Stimulated activated CD8-positive, alpha-beta memory T cell treated with anti-CD3 and anti-CD28 coated beads, Interleukin-4, amount 100 ng/mL, for 48 hours (primary cell): ENCODE measurements around the gene GBE1.
"Not testable (repeated sequence)": the region's sequence is repeated elsewhere in the genome, so short reads cannot be mapped to it uniquely, and the experiment has no call there.

ENCODE experiments used
- DNase-seq: peaks from one replicate; pipeline ENCODE4 v3.0.0-alpha.2; 2020

GBE1 gene

DNA sequence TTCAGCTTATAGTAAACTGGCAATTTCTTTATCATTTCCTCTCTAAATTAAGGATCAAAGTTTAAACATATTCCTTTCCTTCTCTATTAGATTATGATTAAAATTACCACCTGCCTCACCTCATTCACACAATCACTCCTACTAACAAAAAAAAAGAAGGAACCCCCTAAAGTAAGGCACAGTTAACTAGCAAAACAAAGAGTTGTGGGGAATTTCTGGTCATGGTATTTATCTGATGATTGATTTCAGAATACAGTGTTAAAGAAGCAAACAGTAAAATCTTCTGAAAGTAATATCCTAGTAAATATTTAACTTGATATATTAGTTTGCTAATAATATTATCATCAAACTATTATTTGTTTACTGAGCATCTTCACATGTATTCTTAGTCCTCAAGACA, 8.8 kb downstream of the GBE1 start:
- no peak for DNase-seq

DNA sequence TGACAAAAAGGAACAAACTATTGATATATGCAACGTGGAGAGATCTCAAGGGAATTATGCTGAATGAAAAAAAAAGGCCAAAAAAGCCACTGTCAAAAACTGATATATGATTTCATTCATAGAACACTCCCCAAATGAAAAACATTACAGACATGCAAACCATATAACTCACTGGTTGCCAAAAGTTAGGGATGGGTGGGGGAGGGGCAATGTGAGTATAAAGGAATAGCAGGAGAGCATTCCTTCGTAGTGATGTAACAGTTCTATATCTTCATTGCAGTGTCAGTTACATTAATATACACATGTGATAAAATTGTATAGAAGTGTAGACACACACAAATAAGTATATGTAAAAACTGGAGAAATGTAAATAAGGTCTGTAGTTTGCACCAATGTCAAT, 12.2 kb downstream of the GBE1 start:
- no peak for DNase-seq

DNA sequence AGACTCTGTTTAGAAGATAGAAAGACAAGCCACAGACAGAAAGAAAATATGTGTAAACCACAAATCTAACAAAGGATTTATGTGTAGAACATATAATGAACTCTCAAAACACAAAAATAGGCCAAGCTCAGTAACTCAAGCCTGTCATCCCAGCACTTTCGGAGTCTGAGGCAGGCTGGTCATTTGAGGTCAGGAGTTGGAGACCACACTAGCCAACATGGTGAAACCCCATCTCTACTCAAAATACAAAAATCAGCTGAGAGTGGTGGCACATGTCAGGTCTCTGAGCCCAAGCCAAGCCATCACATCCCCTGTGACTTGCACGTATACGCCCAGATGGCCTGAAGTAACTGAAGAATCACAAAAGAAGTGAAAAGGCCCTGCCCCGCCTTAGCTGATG, 14.2 kb downstream of the GBE1 start:
- not testable (repeated sequence) for DNase-seq

DNA sequence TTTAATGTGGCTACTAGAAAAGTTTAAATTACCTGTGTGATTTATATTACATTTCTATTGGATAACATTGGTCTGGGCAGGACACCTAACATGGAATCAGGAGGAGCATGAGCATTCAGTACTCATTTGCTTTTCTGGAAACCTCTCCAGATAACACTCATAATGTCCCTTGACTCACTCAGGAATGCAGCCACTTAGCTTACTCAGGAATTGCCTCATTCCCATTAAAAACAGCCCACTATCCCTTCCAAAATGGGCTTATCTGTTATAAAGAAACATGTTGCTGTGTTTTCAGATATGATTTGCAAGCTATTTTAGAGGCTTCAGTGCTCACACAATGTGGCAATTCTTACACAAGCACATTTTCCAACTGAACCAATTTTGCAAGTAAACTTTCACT, 17.1 kb downstream of the GBE1 start:
- no peak for DNase-seq

DNA sequence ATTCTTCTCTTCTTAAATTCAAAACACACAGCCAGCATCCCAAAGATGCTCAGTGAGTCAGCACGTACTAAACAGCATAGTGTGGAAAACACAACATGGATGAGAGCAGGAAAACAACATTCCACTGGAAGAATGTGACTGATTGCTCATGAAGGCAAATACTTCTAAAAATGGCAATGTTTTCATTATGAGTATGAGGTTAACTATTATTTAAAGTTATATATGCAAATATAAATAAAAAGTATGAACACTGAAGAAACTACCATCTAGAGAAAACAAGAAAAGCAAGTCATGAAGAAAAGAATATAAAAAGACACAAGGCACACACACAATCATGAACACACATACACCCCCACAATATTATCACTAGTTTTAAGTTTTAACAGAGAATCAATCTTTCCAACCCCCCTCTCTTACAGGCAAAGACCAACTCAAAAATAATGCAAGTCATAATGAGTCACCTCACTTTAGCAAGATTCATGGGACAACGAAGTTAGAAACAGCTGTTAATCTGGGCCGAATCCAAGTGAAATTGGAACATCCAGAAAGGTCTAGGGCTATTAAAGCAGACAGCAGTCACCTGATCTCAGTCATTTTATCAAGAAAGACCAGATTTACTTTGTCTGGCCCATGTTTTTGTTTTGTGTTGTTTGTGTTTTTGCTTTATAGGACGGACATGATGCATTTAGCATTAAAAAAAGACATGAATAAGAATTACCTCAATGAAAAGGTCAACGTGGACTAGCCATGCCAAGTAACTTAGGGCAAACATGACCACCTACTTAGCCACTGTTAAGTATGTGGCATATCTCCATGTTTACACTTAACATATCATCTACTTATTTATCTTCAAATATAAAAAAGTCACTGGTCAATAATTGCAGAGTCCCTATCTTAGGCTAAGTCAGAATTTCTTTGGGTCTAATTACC, 18.1 kb downstream of the GBE1 start:
- DNase-seq = no peak

DNA sequence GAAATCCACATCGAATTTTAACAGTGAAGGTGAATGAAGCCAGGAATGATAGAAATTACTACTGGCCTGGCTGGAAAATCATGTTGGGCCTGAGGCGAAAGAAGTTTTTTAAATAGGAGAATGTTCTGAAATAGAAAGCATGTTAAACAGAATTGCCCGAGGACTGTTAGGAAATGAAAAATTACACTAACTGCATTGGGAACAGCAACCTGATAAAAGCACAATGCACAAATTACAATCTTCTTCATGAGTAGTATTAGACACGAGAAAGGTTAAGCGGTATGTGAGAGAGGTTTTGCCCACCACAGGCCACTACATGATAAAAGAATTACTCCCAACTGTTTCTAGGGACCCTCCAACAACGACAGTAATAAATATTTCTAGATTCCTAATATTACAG, 18.9 kb downstream of the GBE1 start:
- no peak for DNase-seq

DNA sequence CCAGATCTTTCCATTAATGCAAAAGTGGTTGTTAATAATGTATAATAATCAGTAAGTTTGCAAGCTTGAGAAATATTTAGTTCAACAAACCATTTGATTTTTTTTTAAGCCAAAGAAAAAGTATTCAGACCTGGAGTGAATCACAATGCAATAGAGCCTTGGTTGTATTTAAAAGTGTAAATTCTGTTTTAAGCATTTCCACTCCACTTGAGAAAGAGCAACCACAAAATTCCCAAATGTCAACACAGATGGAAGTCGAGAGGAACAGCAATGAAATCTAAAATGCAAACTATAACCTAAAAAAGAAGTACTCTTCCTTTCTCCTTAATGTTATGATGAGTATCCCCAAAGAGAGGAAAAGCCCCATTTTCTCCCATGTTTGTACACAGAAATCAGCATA, 20.2 kb downstream of the GBE1 start:
- no peak for DNase-seq

DNA sequence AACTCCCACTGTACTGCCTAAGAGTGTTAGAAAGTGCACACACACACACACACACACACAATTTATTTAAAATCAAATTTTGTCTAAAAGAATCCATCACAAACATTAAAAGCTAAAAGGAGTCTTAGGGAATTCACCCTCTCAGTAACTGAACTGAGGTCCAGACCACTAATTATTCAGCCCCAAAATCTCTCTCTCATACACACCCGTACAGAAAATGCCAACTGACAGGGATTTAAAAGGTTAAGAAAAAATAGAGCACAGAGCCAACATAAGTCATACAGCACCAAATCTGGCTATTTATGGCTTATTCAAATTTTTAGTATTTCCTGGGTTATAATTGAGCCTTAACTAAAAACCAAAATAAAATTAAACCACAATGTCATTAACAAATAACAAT, 20.7 kb downstream of the GBE1 start:
- no peak for DNase-seq

DNA sequence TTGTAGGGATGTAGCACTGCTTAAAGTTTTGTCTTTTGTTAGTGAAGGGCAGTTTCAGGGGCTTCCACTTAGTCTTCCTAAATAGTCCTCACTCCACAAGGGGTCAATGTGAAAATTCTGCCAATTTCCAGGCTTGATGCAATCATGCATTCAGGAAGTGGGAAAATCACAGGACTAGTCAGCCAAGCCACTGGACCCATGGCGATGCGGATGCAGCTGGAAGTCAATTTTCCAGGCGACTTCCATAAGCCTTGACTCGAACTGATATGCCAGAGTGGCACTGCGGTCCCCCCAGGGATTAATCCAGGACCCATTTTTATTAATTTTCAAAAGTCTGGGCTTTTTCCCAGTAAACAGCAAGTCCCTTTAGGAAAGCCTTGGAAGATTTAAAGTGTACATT, 26.1 kb downstream of the GBE1 start:
- no peak for DNase-seq

DNA sequence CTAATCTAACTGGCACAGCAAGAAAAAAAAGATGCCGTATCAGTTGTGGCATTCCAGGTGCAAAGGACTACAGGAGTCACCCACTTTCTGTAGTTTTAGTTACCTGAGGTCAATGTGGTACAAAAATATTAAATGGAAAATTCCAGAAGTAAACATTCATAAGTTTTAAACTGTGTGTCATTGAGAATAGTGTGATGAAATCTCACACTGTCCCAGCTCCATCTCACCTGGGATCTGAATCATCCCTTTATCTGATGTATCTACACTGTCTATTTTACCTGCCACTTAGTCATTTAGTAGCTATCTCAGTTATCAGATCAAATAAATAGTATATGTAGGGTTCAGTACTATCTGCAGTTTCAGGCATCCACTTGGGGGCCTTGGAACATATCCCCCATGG, 26.7 kb downstream of the GBE1 start:
- DNase-seq = no peak

DNA sequence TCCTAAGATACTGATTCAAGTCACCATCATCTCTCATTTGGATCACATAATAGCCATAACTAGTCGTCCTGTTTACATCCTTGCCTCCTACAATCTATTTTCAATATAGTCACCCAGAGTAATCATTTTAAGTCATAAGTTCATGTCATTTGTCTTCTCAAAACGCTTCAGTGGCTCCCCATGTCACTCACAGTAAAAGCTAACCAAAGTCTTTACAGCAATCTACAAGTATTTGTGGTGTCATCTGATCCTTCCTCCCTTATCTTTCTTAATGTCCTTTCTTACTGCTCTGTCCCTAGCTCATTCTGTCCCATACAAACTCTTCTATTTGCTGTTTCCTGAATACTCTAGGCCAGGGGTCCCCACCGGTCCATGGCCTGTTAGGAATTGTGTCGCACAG, 28.8 kb downstream of the GBE1 start:
- no peak for DNase-seq

DNA sequence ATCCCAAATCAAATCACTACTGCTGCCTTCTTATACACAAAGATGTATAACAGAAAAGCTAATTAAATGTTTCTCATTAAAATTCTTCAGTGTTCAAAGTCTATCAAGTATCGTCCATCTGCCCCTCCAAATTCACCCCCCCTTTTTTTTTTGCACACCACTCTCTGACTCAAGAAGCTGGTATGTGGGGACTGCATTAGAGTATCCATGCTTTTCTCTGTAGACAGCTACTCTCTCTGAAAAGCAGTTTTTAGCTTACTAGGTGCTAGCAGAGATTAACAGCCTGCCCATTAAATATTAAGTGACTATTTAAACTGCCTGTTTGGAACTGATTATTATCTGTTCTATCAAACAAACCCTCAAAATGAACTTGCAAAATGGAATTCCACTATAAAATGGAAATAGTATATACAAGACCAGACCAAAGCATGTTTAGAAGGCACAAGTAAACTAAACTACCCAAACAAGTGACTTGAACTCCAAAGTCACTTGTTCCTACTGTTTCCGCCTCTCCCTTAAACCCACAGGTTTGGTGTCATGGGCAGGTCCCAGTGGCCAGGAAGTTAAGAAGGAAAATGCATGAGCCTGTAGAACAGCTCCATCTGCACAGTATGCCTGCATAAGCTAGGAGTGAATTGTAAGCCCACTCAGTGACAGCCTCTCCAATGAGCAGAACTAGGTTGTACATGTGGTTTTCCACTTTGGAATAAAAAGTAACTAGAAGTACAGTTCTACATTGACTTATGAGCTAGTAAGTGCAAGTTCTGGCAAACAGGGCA, 32.5 kb downstream of the GBE1 start:
- DNase-seq = no peak

DNA sequence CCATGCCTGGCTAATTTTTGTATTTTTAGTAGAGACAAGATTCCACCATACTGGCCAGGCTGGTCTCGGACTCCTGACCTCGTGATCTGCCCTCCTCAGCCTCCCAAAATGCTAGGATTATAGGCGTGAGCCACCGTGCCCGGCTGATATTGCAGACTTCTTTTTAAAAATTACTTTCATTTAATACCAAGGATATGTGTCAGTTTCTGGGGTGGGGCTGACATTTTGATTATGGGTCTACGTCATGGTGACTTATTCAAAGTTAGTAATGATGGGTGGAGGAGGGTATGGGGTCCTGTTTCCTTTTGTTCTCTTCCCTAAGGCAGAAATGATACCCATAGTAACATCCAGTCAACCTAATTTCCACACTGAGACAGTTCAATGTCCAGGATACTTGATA, 34.7 kb downstream of the GBE1 start:
- no peak for DNase-seq

DNA sequence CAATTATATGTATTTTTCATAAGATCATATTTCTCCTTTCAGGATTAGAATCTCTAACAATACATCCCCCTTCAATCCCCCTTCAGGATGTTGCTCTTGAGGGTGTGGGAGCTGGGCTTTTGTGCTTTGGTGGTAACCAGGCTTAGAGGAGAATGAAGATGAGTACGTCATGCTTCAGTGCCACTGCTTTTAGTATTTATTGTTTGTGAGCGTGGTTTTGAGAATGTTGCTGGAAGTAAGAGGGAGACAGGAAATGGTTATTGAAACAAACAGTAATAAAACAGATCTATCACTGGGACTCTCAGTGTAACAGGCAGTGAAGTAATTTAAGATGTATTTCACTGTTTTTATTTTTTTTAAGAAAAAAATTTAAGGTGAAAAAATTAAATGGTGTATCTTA, 35.3 kb downstream of the GBE1 start:
- DNase-seq = no peak

DNA sequence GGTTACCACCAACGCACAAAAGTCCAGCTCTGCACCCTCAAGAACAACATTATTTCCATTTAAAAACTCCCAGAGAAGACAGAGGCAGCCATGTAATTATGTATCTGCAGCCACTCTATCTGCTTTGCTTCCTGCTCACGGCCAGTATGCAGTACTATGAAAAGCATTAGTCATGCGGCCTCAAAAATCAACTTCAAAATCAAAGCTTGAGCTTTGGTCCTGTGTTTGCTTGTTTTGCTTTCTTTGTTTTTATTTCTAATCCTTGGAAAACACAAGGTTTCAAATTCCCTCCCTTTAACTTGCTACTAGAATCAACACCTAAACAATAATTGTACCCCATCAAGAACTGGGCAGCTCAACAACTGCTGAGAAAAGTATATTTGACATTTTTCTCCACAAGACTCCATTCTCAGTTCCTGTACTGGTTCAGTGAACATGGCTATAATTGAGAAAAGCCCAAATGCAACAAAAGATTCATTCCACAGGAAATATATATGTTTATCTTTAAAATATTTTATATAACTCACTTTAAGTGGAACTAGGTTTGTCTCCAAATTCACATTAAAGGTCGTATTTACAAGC, 37.6 kb downstream of the GBE1 start:
- no peak for DNase-seq

DNA sequence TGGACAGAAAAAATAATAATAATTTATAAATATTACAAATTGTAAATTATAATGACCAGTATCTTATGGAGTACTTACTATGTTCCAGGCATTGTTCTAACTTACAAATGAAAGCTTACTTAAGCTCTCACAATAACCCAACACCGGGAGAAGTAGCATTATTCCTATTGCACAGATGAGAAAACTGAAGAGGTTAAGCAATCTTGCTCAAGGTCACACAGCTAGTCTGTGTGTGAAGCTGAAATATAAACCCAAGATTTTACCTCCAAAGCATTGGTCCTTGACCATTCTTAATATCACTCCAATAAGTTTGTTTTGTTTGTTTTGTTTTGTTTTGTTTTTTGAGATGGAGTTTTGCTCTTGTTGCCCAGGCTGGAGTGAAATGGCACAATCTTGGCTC, 43.1 kb downstream of the GBE1 start:
- DNase-seq = no peak

DNA sequence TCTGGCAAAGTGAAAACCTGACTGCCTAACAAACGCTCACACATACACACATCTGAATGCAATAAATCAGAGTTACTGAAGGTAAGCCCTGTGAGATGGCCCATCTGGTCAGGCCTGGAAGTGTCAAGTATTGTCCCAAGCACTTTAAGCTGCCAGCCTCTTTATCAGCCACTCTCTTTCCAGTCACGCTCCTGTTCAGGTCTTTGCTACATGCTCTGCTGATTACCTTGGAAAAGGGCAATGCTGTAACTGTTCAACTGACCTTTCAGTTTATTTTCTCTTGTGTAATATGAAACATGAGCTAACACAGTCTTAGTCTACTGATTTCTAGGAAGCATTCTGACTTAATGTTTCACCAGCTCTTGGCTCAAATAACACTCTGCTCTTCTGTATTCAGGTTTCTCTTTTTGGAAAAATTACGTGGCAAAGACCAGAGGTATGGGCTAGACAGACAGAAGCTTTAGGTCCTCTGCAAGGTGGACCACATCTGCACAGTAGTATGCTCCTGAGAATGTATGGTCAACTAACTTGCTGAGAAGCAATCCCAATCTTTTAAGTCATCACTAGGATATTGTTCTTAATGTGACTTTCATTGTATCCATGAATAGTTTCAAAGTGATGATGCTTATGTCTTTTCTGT, 44.5 kb downstream of the GBE1 start:
- DNase-seq = no peak

DNA sequence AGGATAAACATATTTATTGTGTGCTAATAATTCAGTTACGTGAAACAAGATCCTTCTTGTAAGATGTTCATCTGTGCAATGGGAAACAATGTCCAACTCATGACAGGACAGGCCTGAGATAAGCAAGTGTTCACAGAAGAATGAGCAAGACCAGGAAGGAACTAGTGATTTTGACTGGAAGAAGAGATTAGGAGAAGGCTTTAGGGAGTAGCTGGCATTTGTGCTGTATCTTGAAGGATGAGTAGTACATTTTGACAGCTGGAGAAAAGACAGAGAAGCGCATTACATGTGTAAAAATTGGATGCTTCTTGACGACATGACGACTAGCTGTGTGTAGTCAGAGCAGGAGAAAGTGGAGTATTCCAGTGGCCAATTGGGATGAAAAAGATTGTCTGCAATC, 48.4 kb downstream of the GBE1 start:
- DNase-seq = no peak

DNA sequence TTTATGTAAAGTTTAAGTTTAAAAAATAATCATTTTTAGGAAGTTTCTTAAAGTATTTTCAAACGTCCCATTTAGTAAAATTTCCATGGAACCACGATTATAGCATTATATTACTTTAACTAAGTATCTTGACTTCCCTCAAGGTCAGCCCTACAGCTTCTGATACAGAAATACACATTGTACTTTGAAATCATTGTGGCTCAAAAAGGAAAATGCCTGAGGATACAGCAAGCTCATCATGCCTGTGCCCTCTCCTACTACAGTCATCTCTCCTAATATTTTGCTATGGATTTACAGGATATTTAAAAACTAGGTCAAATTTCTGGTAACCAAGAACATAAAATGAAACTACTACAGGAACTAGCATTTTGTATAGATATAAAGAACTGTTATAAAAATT, 51.8 kb downstream of the GBE1 start:
- no peak for DNase-seq

DNA sequence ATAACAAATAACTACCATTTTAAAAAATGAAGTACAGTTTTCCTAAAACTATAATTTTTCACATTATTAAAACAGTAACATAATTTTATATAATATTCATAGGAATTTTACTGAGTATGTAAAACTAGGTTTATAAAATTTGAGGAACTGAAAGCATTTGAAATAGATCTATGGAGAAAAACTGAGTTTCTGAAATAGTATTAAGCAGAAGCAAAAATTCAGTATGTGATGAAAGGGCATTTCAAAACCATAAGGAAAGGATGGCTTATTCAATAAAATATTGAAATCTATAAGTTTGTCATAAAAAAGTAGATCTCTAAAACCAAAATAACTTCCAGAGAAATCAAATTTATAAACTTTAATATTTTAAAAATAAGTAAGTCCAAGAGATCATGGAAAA, 53.4 kb downstream of the GBE1 start:
- DNase-seq = no peak

DNA sequence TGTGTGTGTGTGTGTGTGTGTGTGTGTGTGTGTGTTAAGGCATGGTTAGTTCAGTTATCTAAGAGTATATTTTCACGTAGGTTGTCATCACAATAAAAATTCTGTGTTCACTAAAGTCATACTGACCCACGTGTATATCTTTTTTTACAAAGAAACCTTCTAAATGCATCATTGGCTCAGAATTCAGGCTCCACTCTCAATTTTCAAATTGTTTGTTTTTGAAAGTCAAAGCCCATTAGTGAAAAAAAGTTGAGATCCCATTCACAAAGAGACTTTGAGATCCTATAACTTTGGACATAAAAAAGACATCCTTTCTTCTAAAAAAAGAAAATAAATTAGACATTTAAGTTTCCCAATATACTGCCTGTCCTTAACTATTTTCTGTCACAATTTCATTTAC, 59.3 kb downstream of the GBE1 start:
- no peak for DNase-seq

DNA sequence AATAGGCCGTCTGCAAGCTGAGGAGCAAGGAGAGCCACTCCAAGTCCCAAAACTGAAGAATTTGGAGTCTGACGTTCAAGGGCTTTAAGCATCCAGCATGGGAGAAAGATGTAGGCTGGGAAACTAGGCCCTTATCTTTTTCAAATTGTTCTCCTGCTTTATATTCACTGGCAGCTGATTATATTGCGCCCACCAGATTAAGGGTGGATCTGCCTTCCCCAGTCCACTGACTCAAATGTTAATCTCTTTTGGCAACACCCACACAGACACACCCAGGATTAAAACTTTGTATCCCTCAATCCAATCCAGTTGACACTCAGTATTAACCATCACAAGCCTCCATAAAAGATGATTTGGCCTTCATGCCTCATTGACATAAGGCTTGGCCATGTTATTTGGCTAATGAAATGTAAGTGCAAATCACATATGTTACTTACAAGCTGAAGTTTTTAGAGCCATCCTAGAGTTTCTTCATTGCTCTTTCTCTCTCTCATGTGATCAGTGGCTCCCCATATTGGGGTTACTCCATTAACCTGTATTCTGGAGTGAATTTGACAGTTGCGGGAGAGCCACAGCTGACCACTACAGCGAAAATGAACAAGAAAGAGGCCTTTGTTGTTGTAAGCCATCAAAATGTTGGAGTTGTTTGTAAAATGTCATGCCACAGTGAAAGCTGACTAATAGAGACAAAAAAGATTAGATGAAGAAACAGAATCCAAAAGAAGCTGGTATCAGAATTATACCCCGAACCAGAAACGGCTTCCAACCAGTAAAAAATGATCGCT, 61.7 kb downstream of the GBE1 start:
- DNase-seq = no peak

DNA sequence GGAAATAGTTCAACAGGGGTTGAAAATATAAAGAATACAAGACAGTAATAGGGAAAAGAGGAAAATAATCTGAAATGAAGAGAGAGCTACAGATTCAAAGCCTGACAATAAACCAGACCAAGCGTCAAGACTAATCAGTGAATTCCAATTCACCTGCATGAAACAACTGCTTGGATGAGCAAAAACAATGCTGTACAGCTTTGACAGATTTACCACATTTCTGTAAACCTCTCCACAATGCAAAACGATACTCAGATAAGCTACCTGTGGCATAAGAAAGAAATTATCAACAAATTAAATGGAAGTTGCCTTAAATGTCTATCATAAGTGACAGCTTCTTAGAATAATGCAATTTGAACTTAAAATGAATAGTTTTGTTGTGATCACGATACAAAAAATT, 65.4 kb downstream of the GBE1 start:
- DNase-seq = no peak
